HG03108 (cell line): Measurements from ENCODE around the gene P4HB.
"Not testable (repeated sequence)": the region's sequence is repeated elsewhere in the genome, so short reads cannot be mapped to it uniquely, and the experiment has no call there.

Experiments used
- ATAC-seq: cut with Tn5 transposase; IDR thresholded peaks from one replicate; pipeline ENCODE4 v1.9.1; 2021; ENCODE audit warnings: moderate library complexity; ENCODE audit not compliant: unreplicated experiment

P4HB gene

DNA sequence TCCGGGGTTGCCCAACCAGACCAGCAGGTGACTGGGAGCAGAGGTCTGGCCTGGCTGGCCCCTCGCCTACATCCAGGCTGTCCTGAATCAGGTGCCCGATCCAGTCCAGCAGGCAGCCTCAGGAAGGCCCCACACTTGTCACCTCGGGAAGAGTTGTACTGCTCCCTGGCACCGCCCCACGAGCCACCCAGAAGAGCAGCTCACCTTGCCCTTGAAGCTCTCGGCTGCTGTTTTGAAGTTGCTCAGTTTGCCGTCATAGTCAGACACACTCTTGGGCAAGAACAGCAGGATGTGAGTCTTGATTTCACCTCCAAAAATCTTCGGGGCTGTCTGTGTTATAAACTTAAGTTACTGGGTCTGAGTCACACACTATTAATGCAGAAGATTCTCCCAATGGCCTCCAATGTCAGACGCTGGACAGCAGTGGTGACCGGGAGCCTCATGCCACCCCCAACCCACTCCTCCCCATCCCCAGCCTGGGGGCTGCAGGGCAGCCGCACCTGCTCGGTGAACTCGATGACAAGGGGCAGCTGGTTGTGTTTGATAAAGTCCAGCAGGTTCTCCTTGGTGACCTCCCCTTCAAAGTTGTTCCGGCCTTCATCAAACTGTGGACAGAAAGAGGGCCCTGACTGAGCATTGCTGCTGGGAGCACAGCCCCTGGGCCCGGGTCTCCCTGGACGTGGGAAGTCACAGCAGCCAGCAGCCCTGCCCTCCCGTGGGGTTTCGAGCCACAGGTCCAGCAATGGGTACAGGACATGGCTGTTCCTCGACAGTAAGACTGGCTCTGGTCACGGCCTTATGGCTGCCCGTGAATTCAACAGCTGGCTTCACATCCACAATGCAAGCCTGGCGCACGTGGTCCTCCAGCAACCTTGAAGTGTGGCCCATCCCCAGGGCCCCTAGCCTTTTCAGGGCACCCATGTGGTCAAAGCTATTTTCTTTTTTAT, 13.3 kb downstream of the P4HB start:
- ATAC-seq, result no peak

- ATAC-seq, result no peak
Measured at GRCh38 chr17:81845881-81846742, 14.2 kb downstream of the P4HB start.

DNA sequence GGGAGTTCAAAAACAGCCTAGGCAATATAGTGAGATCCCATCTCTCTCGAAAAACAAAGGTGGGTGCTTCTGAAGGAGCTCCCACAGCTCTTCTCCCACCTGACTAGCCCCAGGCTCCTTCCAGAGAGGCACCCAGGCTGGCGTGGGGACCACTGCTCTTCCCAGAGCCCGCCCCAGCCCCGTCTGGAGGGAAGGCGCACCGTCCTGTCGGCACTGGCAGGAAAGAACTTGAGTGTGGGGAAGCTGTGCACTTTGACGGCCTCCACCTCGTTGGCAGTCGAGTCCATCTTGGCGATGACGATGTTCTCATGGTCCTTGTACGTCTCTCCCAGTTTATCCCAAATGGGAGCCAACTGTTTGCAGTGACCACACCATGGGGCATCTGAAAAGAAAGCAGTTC, 15.0 kb downstream of the P4HB start:
- ATAC-seq, result no peak

DNA sequence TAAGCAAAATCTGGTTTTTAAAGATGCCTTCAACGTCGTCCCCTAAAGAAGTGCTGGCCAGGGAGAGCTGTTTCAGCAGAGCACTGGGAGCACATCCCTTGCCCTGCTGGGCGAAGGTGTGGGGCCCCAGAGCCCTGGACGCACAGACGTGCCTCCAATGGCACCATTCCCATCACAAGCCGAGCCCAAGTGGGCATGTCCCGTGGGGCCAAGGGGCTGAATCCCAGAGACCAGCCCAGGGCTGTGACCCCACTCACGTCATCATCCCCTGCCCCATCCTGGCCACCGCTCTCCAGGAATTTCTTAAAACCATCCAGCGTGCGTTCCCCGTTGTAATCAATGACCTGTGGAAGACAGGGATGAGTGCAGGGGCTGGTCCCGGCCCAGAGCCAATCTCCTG, 15.4 kb downstream of the P4HB start:
- no peak for ATAC-seq

GRCh38 chr17:81844327-81844851, 15.9 kb downstream of the P4HB start:
- ATAC-seq, result no peak

DNA sequence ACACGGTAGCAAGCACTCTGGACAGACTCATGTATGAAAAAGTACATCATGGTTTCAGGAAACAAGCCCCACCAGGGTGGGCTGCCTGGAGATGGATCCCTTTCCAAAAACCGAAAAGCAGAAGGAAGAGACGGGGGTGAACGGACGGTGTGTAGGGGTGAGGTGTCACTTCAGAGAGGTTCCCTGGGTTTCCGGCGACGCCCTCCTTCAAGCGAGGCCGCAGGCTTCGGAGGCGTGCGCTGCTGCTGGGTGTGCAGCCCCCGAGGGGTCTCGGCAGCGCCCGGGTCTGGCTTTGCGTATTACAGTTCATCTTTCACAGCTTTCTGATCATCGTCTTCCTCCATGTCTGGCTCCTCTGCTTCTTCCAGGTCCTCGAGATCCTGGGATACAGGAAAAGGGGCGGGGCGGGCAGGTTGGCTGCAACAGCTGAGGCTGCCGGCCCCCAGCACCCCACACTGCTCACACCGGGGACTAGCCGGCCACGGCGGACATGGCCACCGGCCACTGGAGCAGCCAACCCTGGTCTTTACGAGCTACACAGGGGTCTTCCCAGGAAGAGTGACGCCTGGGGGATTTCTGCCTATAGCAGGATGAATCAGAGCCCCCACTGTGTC, 16.5 kb downstream of the P4HB start:
- ATAC-seq, result no peak

DNA sequence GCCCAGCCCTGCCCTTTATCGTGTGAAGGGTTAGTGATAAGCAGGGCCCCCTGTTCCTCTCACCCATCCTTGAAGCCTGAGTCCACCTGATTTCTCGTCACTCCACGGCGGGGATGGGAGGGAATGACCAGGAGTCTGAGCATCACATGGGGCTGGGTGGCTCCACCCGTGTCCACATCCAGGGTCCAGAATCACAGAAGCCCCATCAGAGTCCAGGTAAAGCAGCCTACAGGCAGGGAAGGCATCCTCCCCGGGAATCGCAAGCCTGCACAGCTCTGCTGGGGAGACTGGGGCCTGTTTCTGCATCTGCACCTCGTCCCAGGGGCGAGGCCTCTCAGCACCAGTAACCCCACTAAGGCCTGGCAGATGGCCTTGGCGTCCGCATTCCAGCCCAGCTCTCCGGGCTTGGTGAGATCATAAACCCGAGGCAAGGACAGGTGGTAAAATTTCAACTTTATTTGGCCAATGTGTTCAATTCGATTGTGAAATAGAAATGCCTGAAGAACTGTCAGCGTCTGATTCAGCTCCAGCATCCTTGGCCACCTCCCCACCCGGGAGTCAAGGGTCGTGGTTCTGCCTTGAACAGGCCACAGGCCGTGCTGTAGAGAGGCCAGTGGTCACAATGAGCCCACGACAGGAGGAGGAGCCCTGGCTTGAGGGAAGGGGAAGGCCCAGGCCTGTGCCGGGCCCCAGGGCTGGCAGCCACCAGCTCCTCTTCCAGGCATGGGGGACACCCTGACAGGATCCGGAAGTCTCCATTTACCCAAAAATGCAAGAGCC, 17.4 kb downstream of the P4HB start:
- no peak for ATAC-seq

DNA sequence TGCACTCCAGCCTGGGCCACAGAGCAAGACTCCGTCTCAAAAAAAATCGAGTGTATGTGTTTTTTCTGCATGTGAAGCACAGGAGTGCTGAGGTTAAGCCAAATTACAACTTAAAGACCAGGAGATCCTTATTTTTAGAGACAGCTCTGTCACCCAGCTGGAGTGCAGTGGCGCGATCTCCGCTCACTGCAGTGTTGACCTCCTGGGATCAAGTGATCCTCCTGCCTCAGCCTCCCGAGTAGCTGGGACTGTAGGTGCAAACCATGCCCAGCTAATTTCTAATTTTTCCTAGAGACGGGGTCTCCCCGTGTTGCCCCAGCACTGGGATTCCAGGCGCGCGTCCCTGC, 18.0 kb downstream of the P4HB start:
- no peak for ATAC-seq

DNA sequence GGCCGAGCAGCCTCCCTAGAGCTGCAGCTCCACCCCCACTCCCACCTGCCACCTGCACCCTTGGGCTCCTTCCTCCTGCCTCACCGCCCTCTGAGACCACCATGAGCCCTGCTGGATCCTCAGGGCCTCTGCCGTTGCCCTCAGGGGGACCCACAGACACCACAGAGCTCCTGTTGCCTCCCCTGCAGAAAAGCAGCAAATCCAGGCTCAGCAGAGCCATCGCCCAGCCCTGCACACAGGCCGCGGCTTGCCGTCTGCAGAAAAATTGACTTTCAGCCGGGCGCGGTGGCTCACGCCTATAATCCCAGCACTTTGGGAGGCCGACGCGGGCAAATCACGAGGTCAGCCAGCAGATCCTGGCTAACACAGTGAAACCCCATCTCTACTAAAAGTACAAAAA, 18.5 kb downstream of the P4HB start:
- no peak for ATAC-seq

DNA sequence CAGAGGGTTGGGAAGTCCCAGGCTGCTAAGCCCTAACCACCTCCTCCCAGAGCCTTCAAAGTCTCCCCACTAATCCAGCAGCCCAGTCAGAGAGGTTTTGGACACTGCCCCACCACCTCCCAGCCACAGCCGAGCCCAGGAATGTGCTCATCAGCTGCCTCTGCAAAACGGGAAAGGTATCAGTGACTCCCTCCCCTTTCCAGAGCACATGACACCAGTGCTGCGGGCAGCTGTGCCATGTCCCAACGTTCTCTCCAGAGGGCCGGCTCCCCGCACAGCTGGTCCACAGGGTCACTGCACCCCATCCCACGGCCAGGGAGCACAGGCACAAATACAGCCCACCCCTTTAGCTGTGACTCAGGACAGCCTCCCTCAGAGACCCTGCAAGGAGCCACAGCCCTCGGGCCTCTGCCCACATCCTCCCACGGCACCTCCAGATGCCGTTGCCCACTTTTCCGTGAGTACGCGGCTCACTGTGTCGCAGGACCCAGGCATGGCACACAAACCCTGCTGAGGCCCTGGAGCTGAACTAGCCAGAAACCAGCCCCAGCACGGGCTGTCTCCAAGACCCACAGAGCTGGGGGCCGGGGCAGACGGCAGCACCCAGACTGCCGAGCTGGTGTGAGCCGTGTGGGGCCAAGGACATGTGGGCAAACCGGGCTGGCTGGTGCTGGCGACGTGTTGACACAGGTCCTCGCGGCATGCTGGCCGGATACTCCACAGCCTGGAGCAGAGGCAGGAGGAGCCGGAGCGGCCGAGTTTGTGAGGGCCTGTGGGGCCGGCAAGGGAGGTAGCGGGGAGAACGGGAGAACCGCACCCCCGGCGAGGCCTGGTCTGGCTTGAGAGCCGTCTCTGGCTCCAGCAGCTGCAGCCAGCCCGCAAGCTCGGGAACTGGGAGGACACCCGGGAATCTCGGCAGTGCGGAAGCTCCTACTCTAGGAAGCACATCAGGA, 19.2 kb downstream of the P4HB start:
- no peak for ATAC-seq

GRCh38 chr17:81840059-81840458, 20.3 kb downstream of the P4HB start:
- not testable (repeated sequence) for ATAC-seq

GRCh38 chr17:81839301-81839700, 21.0 kb downstream of the P4HB start:
- no peak for ATAC-seq

- no peak for ATAC-seq
Measured at GRCh38 chr17:81838753-81839255, 21.5 kb downstream of the P4HB start.

GRCh38 chr17:81837641-81838040, 22.7 kb downstream of the P4HB start:
- ATAC-seq, result no peak

DNA sequence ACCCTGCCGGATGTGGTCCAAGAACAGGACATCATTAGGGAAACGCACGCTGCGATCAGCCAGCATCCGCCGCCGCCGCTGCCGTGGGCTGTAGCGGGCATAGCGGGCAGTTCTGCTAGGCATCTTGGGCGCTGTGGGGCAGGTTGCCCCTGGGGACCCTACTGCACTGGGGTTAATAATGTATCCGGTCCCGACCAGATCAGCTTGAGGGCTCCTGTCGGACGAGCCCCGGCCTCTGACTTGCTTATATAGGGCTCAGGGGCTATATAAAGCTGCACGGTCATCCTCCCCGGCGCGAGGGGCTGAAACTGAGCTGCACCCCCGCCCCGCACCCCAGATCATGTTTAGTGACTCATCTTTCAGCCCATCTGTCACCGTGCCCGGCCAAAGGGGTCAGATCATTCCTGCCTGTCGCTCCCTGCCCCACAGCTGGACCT, 25.5 kb downstream of the P4HB start, which contains the start of gene PPP1R27:
Gene PPP1R27 (minus strand): TSS at position 220 of the 437 bp plus-strand sequence. CDS start 97 bp downstream, at position 123.
- no peak for ATAC-seq

DNA sequence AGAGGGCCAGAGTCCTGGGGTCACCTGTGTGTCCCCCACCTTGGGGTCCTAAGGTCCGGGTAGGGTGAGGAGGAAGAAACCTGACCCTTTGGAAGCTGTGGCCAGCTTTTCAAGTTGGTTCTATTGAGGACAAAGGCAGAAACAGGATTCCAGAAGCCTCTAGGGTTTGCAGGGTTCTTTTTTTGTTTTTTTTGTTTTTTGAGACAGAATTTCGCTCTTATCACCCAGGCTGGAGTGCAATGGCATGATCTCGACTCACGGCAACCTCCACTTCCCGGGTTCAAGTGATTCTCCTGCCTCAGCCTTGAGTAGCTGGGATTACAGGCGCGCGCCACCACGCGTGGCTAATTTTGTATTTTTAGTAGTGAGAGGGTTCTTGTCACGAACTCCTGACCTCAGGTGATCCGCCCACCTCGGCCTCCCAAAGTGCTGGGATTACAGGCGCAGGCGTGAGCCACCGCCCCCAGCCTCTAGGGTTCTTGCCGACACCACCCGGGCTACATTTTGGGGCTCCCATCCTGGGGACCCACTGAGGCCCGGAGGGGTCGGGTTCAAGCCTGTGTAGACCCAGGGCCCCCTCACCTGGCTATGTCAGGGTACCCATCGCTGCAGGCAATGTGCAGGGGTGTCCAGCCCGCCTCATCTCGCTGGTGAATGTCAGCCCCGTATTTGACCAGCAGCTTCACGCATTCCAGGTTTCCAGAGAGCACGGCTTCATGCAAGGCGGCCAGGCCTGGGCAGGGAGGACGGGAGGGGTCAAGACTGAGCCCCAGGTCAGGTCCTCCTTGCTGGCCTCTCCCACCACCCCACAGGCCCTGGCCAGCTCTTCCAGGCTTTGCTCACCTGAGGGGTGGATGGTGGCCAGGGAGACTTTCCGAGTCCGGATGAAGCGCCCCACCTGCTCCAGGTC, 26.2 kb downstream of the P4HB start:
- no peak for ATAC-seq

- no peak for ATAC-seq
Measured at GRCh38 chr17:81833160-81833920, 27.0 kb downstream of the P4HB start, which contains the start of gene MCRIP1. MCRIP1 (minus strand) TSS chr17:81833291; CDS start chr17:81824506, 8,785 bp downstream.
